ENCODE data around the gene TMEM178A. TPM values are rescaled to one million over a fixed set of nuclear protein-coding genes. Genes with fewer than 3 reads are reported as not detected.

The TMEM178A gene
- total and polyA plus RNA-seq, 2 of the 4 experiments (the other 2 are of a cell fraction): 0.18 to 1.8 TPM

DNA sequence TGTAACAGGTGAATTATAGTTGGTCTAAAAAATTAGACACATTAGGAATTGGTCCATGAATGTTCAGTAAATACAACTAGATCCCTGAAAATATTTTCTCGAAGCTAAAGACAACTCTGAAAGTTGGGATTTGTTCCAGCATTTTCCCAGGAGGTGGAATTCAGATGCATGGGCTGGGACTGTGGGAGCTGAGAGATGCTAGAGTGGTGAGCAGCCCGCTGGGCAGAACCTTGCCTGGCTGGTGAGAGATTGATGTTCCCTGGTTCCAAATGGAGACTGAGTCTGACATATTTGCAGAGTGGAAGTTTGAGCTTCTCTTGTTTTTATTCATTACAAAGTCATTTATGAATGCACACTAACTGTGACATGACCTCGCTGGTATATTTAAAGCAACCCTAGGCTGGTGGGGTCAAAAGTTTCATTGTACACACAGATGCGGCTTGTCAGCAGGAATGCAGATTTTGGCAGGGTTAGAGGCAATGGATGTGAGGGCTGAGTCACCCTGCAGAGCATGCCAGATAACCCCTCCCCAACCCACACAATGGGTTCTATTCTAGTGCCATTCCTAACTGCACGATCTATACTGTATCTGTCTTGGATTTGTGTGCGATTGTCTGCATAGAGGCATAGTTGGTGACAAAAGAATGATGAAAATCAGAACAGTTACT lies 23.5 kb upstream of the TMEM178A start:
- Histone ChIP-seq H3K36me3 (ENCODE audit: control insufficient read depth, insufficient read depth, low read length) (no peaks in the 10 kb centered on the region), H3K9me3 (ENCODE audit: control insufficient read depth, insufficient read depth, low read length) (no peaks in the 10 kb centered on the region), H3K27me3 (ENCODE audit: control insufficient read depth, insufficient read depth, low read length) (no peaks in the 10 kb centered on the region), H2AK9ac (replicated peaks; ENCODE audit: low read depth, low read length, poor library complexity) (no peak overlapping the region), H4K8ac (ENCODE audit: low read depth in 2 of 2, low read length in 2 of 2) (no peak overlapping the region), H2AFZ (replicated peaks; ENCODE audit: low read length, poor library complexity) (no peak overlapping the region), H3K4me1 (ENCODE audit: control insufficient read depth, insufficient read depth, low read length) (peaks cover 2% of the 10 kb centered on the region), H3K4me2 (ENCODE audit: low read depth, low read length) (peak overlapping the region; percentile 33), H2BK20ac (ENCODE audit: low read depth, low read length) (peak overlapping the region; percentile 28; the same call in 1 of the 2 replicates), H3K4me3 (ENCODE audit: insufficient read depth, low read depth, low read length) (no peak overlapping the region), H3K9ac (ENCODE audit: low read depth, low read length) (no peak overlapping the region), H3K27ac (ENCODE audit: insufficient read depth, low read length) (no peak overlapping the region), H3K4ac (ENCODE audit: low read depth, low read length) (peak overlapping the region; percentile 29; the same call in 1 of the 2 replicates), H3K56ac (ENCODE audit: extremely low read depth, insufficient read depth, low read length) (no peak overlapping the region), H2BK5ac (ENCODE audit: low read depth, low read length, poor library complexity, severe bottlenecking) (no peak overlapping the region), H4K91ac (ENCODE audit: insufficient read depth, low read depth, low read length) (peak overlapping the region; percentile 10; the same call in 1 of the 2 replicates), H4K5ac (ENCODE audit: low read depth, low read length) (no peak overlapping the region), H3K23ac (ENCODE audit: low read depth, low read length) (no peak overlapping the region), H2BK15ac (ENCODE audit: low read depth, low read length) (no peak overlapping the region), H3K9me1 (ENCODE audit: insufficient read depth, low read length) (no peaks in the 10 kb centered on the region), H3K14ac (replicated peaks; ENCODE audit: low read depth, low read length) (no peak overlapping the region), H3K79me1 (ENCODE audit: low read depth in 1 of 2, low read length in 2 of 2) (no peaks in the 10 kb centered on the region), H4K20me1 (ENCODE audit: insufficient read depth, low read length) (no peaks in the 10 kb centered on the region), H2AK5ac (ENCODE audit: low read depth, low read length) (no peak overlapping the region), H3K18ac (ENCODE audit: low read depth, low read length) (no peak overlapping the region), H2BK120ac (ENCODE audit: low read depth, low read length) (peak overlapping the region; percentile 11; the same call in 1 of the 2 replicates)
- TF ChIP-seq CEBPB (IDR thresholded peaks at IDR 0.05; ENCODE audit: low read depth, low read length) (peak; percentile 9; the same call in 1 of the 2 replicates), BHLHE40 (IDR thresholded peaks at IDR 0.05; ENCODE audit: low read depth, low read length) (peak; percentile 45; the same call in 1 of the 2 replicates), CHD1 (IDR thresholded peaks at IDR 0.05; ENCODE audit: low read depth, low read length) (no peak), RFX5 (IDR thresholded peaks at IDR 0.05; ENCODE audit: low read depth, low read length) (no peak), MAFK (IDR thresholded peaks at IDR 0.05; ENCODE audit: low read depth, low read length) (peak; percentile 40; the same call in 1 of the 2 replicates), FOS (IDR thresholded peaks at IDR 0.05; ENCODE audit: low read depth, low read length) (peak; percentile 42; the same call in 1 of the 2 replicates), MXI1 (IDR thresholded peaks at IDR 0.05; ENCODE audit: borderline replicate concordance, low read depth, low read length) (no peak)
- TF ChIP-seq, protein P1, sequence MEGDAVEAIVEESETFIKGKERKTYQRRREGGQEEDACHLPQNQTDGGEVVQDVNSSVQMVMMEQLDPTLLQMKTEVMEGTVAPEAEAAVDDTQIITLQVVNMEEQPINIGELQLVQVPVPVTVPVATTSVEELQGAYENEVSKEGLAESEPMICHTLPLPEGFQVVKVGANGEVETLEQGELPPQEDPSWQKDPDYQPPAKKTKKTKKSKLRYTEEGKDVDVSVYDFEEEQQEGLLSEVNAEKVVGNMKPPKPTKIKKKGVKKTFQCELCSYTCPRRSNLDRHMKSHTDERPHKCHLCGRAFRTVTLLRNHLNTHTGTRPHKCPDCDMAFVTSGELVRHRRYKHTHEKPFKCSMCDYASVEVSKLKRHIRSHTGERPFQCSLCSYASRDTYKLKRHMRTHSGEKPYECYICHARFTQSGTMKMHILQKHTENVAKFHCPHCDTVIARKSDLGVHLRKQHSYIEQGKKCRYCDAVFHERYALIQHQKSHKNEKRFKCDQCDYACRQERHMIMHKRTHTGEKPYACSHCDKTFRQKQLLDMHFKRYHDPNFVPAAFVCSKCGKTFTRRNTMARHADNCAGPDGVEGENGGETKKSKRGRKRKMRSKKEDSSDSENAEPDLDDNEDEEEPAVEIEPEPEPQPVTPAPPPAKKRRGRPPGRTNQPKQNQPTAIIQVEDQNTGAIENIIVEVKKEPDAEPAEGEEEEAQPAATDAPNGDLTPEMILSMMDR (conservative IDR thresholded peaks at IDR 0.05; ENCODE audit: low read depth, low read length): no peak
- dilution Hi-C loops (cut with HindIII; ENCODE audit: low sequenced_read_pairs, unreplicated experiment) (no loop called here), in situ Hi-C loops (cut with MboI; ENCODE audit: low sequenced_read_pairs) (no loop called here), intact Hi-C loops (cut with micrococcal nuclease) (no loop called here)
- WGBS, 2 experiments (ENCODE audit: extremely low coverage in 2 of 2, insufficient read length in 1 of 2): no CpG with 5 or more reads among the region's 6 CpGs
- BruUV-seq (replicated peaks): no TSS peak
- DNase-seq (peak; percentile 91), ATAC-seq (ENCODE audit: low read depth) (peak; percentile 93)
- POLR2A ChIA-PET (ENCODE audit: unreplicated experiment): no interaction called here
- CTCF ChIA-PET: no interaction called here

Data from IMR-90 (cell line).